AG09309 (cell line): Measurements from ENCODE around the gene ASPRV1.

ENCODE experiments used
- DNase-seq: peaks from one replicate; pipeline ENCODE4 v3.0.0-alpha.2; 2010; ENCODE audit warnings: low read depth
- H3K4me3 ChIP-seq: 2 replicates; pipeline ENCODE4 v1.5.1; 2011; ENCODE audit warnings: mild to moderate bottlenecking, low read depth, low read length, moderate library complexity; ENCODE audit not compliant: control insufficient read depth
- TF ChIP-seq, protein P1 (sequence below): IDR thresholded peaks from 2 replicates; pipeline ENCODE4 v1.5.1; 2011; ENCODE audit warnings: mild to moderate bottlenecking, low read depth, low read length, inconsistent platforms; ENCODE audit not compliant: insufficient read depth, control insufficient read depth; ENCODE audit errors: missing control alignments

ASPRV1 gene

GRCh38 chr2:69965756-69966445 is 4.5 kb upstream of the ASPRV1 start:
- TF ChIP-seq, protein P1, sequence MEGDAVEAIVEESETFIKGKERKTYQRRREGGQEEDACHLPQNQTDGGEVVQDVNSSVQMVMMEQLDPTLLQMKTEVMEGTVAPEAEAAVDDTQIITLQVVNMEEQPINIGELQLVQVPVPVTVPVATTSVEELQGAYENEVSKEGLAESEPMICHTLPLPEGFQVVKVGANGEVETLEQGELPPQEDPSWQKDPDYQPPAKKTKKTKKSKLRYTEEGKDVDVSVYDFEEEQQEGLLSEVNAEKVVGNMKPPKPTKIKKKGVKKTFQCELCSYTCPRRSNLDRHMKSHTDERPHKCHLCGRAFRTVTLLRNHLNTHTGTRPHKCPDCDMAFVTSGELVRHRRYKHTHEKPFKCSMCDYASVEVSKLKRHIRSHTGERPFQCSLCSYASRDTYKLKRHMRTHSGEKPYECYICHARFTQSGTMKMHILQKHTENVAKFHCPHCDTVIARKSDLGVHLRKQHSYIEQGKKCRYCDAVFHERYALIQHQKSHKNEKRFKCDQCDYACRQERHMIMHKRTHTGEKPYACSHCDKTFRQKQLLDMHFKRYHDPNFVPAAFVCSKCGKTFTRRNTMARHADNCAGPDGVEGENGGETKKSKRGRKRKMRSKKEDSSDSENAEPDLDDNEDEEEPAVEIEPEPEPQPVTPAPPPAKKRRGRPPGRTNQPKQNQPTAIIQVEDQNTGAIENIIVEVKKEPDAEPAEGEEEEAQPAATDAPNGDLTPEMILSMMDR: no peak
- H3K4me3 ChIP-seq: no peak overlapping the region
- DNase-seq: no peak

DNA sequence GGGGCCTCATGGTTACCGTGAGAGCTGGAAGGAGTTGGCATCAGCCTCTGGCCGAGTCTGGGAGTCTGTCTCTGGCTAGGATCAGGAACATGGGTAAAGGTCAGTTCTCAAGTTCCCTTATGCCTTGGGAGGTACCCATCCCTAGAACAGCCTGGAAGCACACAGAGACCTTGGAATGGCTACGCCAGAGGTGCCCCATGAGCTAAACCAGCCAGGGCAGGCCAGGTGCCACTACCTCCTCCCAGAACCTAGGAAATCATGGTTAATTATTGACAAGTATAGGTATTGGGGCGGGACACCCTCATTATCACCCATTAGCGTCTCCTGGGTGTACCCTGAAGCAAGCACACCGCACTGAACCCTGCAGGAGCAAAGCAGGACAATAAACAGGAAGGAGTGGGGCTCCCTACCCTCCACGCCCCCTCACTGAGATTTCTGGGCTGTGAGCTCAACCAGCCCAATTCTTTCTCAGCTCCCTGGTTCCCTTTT is 3.0 kb upstream of the ASPRV1 start:
- TF ChIP-seq, protein P1: no peak
- no peak overlapping the region for H3K4me3 ChIP-seq
- DNase-seq: no peak

- DNase-seq: no peak
- no peak overlapping the region for H3K4me3 ChIP-seq
- TF ChIP-seq, protein P1: no peak
These were observed 1.7 kb upstream of the ASPRV1 start for GRCh38 chr2:69962986-69963730.

GRCh38 chr2:69960821-69961220 is 610 bp downstream of the ASPRV1 start:
- no peak for DNase-seq
- TF ChIP-seq, protein P1: no peak
- H3K4me3 ChIP-seq: no peak overlapping the region

- TF ChIP-seq, protein P1: no peak
- no peak overlapping the region for H3K4me3 ChIP-seq
- DNase-seq: no peak
These were observed 2.0 kb downstream of the ASPRV1 start for GRCh38 chr2:69959425-69959824.

DNA sequence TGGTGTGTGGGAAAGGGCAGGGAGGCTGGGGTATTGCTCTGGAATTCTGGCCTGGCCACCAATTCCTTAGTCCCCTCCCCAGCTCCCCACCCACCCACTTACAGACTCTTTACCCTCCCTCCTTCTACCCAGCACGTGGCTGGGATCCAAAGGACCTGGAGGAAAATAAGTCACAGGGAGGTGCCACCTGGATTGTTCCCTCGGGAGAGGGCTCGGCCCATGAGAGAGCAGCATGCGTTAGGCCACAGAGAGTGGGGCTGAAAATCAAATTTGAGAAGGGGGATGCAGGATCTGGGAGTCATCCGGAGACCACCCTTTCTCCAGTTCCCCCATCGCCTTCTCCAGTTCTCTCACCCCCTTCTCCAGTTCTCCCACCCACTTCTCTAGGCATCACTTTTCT is 3.0 kb downstream of the ASPRV1 start:
- H3K4me3 ChIP-seq: no peak overlapping the region
- no peak for DNase-seq
- TF ChIP-seq, protein P1: no peak
